ENCODE data around the gene BIN1.

DNA sequence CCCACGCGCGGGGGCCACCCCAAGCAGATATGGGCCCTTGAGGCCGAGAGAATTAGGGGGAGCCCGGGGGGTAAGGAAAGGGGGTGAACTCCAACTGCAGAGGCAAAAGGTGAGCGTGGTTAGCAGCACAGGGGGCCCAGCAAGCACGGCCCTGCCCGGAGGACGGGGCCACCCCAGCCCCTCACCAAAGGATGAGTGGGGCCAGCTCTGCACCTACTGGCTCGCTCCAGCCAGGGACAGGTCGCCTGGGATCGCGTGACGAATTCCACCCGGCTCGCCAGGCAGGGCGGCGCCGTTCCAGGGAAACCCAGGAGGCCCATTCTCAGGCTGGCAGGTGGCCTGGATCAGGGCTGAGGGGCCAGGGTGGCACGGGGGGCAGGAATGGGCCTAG is 38.6 kb downstream of the BIN1 start:
- TF ChIP-seq TAF1 (IDR thresholded peaks at IDR 0.05; ENCODE audit: borderline replicate concordance, insufficient read depth, low read length) (no peak), SIN3A (IDR thresholded peaks at IDR 0.05; ENCODE audit: borderline replicate concordance, insufficient read depth, low read length) (no peak), POLR2AphosphoS5 (IDR thresholded peaks at IDR 0.05; ENCODE audit: low read depth, low read length) (no peak), FOXP2 (optimal IDR thresholded peaks at IDR 0.05; ENCODE audit: borderline replicate concordance, extremely low read depth, extremely low read length, insufficient read depth) (no peak)
- TF ChIP-seq, protein P1, sequence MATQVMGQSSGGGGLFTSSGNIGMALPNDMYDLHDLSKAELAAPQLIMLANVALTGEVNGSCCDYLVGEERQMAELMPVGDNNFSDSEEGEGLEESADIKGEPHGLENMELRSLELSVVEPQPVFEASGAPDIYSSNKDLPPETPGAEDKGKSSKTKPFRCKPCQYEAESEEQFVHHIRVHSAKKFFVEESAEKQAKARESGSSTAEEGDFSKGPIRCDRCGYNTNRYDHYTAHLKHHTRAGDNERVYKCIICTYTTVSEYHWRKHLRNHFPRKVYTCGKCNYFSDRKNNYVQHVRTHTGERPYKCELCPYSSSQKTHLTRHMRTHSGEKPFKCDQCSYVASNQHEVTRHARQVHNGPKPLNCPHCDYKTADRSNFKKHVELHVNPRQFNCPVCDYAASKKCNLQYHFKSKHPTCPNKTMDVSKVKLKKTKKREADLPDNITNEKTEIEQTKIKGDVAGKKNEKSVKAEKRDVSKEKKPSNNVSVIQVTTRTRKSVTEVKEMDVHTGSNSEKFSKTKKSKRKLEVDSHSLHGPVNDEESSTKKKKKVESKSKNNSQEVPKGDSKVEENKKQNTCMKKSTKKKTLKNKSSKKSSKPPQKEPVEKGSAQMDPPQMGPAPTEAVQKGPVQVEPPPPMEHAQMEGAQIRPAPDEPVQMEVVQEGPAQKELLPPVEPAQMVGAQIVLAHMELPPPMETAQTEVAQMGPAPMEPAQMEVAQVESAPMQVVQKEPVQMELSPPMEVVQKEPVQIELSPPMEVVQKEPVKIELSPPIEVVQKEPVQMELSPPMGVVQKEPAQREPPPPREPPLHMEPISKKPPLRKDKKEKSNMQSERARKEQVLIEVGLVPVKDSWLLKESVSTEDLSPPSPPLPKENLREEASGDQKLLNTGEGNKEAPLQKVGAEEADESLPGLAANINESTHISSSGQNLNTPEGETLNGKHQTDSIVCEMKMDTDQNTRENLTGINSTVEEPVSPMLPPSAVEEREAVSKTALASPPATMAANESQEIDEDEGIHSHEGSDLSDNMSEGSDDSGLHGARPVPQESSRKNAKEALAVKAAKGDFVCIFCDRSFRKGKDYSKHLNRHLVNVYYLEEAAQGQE (IDR thresholded peaks at IDR 0.05; ENCODE audit: insufficient read depth in 1 of 2, low read depth in 2 of 2, low read length in 2 of 2), result no peak

Data from PFSK-1 (cell line).